ENCODE data around the gene CORO6. TPM values are rescaled to one million over a fixed set of nuclear protein-coding genes. Genes with fewer than 3 reads are reported as not detected.

Gene CORO6
- total and polyA plus RNA-seq, 2 of the 13 experiments (the other 11 are each of a cell fraction or from before 2014, with no cell fraction given) = 0.42 to 0.82 TPM

- no peak for TF ChIP-seq ZNF839 (CRISPR knock-in tag; IDR thresholded peaks at IDR 0.05; ENCODE audit: borderline replicate concordance)
- TF ChIP-seq TEAD2 (CRISPR knock-in tag; IDR thresholded peaks at IDR 0.05) = no peak
- TF ChIP-seq ZNF225 (CRISPR knock-in tag; IDR thresholded peaks at IDR 0.05) = no peak
- TF ChIP-seq KAT2B (IDR thresholded peaks at IDR 0.05; ENCODE audit: borderline replicate concordance, low read depth, low read length) = no peak
Measured at GRCh38 chr17:29567304-29567553, 55.5 kb downstream of the CORO6 start (continued).

- H3K9ac ChIP-seq (ENCODE audit: insufficient read depth, low read depth, low read length) = peak within 1 kb of the TSS; percentile 41
- TF ChIP-seq SNAPC2 (CRISPR knock-in tag; IDR thresholded peaks at IDR 0.05) (peak; percentile 24; the same call in 1 of the 2 replicates), EHMT2 (IDR thresholded peaks at IDR 0.05; ENCODE audit: borderline replicate concordance, low read depth, low read length) (no peak), ZNF614 (CRISPR knock-in tag; IDR thresholded peaks at IDR 0.05; ENCODE audit: borderline replicate concordance) (no peak), ZNF33B (CRISPR knock-in tag; IDR thresholded peaks at IDR 0.05) (no peak; the same call in 1 of the 2 replicates), ZNF564 (CRISPR knock-in tag; IDR thresholded peaks at IDR 0.05) (no peak; the same call in 1 of the 2 replicates), ZNF17 (CRISPR knock-in tag; IDR thresholded peaks at IDR 0.05) (no peak), ZSCAN31 (CRISPR knock-in tag; IDR thresholded peaks at IDR 0.05; ENCODE audit: low read depth) (peak; percentile 66; the same call in 1 of the 2 replicates), POGK (CRISPR knock-in tag; conservative IDR thresholded peaks at IDR 0.05) (peak; percentile 63; the same call in 1 of the 2 replicates), FOXO4 (CRISPR knock-in tag; conservative IDR thresholded peaks at IDR 0.05) (no peak), POLR2A (IDR thresholded peaks at IDR 0.05; ENCODE audit: insufficient read depth in 1 of 2, low read depth in 2 of 2, low read length in 2 of 2) (peak in 1 of 2 experiments; percentile 48; a peak in 1 of 4 replicates), CREM (IDR thresholded peaks at IDR 0.05) (no peak), CREM (CRISPR knock-in tag; IDR thresholded peaks at IDR 0.05) (no peak), ZNF678 (CRISPR knock-in tag; IDR thresholded peaks at IDR 0.05) (peak; percentile 78; the same call in 1 of the 2 replicates), SPEN (CRISPR knock-in tag; IDR thresholded peaks at IDR 0.05; ENCODE audit: low read depth) (peak; percentile 8; the same call in 1 of the 2 replicates), ZNF207 (IDR thresholded peaks at IDR 0.05; ENCODE audit: borderline replicate concordance) (no peak), MXI1 (IDR thresholded peaks at IDR 0.05; ENCODE audit: borderline replicate concordance, low read depth, low read length) (peak; percentile 35; the same call in 1 of the 3 replicates), ZFAT (CRISPR knock-in tag; conservative IDR thresholded peaks at IDR 0.05) (no peak), ZNF607 (CRISPR knock-in tag; IDR thresholded peaks at IDR 0.05; ENCODE audit: borderline replicate concordance) (peak; percentile 58; the same call in 1 of the 2 replicates)
Measured at GRCh38 chr17:29566473-29567303, 56.0 kb downstream of the CORO6 start, which contains the start of gene ABHD15. TSS of gene ABHD15 (minus strand) at chr17:29567037. CDS start at chr17:29566966, 71 bp downstream.

More at GRCh38 chr17:29566473-29567303, 56.0 kb downstream of the CORO6 start, which contains the start of gene ABHD15:
- intact Hi-C loops (cut with micrococcal nuclease; ENCODE audit: unreplicated experiment) = loop anchor here (10.0 kb wide), 1 partner anchor 272 kb away; the partner anchor contains the start of gene NUFIP2
- Histone ChIP-seq H3K79me2 (ENCODE audit: insufficient read depth, low read length) (no peaks in the 10 kb centered on the region), H3K4me1 (ENCODE audit: insufficient read depth, low read length) (peaks cover 29% of the 10 kb centered on the region), H3K4me2 (ENCODE audit: low read depth, low read length) (peak within 1 kb of the TSS; percentile 84), H3K27ac (ENCODE audit: extremely low read length, insufficient read depth, low read length) (peak within 1 kb of the TSS; percentile 86), H3K36me3 (replicated peaks in 1 of 2; ENCODE audit: control insufficient read depth in 1 of 2, insufficient read depth in 2 of 2, low read length in 2 of 2) (no peaks in the 10 kb centered on the region), H3K4me3 (replicated peaks in 1 of 3; ENCODE audit: insufficient read depth in 1 of 3, low read depth in 2 of 3, low read length in 3 of 3) (peak within 1 kb of the TSS; percentile 72 to 94 (median 84)), H4K20me1 (ENCODE audit: insufficient read depth, low read length) (0 out of 2 replicates have a peak, but pooled peaks cover 5% of the 10 kb centered on the region), H3K9me3 (ENCODE audit: low read length) (no peaks in the 10 kb centered on the region), H3K27me3 (ENCODE audit: control insufficient read depth in 1 of 2, insufficient read depth in 2 of 2, low read length in 2 of 2) (no peaks in the 10 kb centered on the region), H2AFZ (ENCODE audit: low read length) (no peak within 1 kb of the TSS)
- WGBS (ENCODE audit: low lambda C conversion rate) = 0% methylated on average over 4 of the region's 94 CpGs
- BruUV-seq (replicated peaks) = no TSS peak
- ChIA-PET POLR2A (interaction anchor here (1.0 to 3.1 kb wide), 8 partner anchors 8 to 273 kb away, joined by 4 to 24 read pairs (median 8); partner anchors contain the start of genes NUFIP2 and TAOK1), CTCF (ENCODE audit: low intra/inter-chr PET ratio, low total read pairs) (interaction anchor here (0.8 kb wide), 1 partner anchor 13 kb away, joined by 3 read pairs; no protein-coding TSS in a partner anchor)
- no peak for FAIRE-seq
- peak; percentile 35 for DNase-seq (ENCODE audit: low spot score)
- in situ Hi-C loops (cut with HindIII; ENCODE audit: extremely low pct_ligation_motif_present, low pct_unique_long_range_greater_than_20kb) = no loop called here
- peak; percentile 63 for ATAC-seq
